ENCODE data around the gene RBCK1.

Gene RBCK1

GRCh38 chr20:396619-397431, 11.3 kb upstream of the RBCK1 start:
- CTCF ChIA-PET: interaction anchor here (0.5 to 1.3 kb wide), 3 partner anchors 14 to 42 kb away, joined by 3 to 6 read pairs (median 4); no protein-coding TSS in a partner anchor
- TF ChIP-seq CTCF (IDR thresholded peaks at IDR 0.05; ENCODE audit: insufficient read depth, low read length, missing control alignments): no peak
- POLR2A ChIA-PET: interaction anchor here (1.1 to 1.3 kb wide), 2 partner anchors 11 to 15 kb away, joined by 4 read pairs; no protein-coding TSS in a partner anchor

GRCh38 chr20:397432-398237, 10.5 kb upstream of the RBCK1 start:
- DNase-seq (ENCODE audit: low read depth, low spot score): no peak
- TF ChIP-seq CTCF (IDR thresholded peaks at IDR 0.05; ENCODE audit: insufficient read depth, low read length, missing control alignments): no peak
- no peak overlapping the region for H3K4me3 ChIP-seq (ENCODE audit: low read depth, low read length)
- CTCF ChIA-PET: interaction anchor here (1.3 kb wide), 1 partner anchor 43 kb away, joined by 8 read pairs; no protein-coding TSS in a partner anchor
- POLR2A ChIA-PET: interaction anchor here (1.3 kb wide), 1 partner anchor 16 kb away, joined by 4 read pairs; no protein-coding TSS in a partner anchor

More at GRCh38 chr20:396619-397431, 11.3 kb upstream of the RBCK1 start:
- DNase-seq (ENCODE audit: low read depth, low spot score): no peak
- no peak overlapping the region for H3K4me3 ChIP-seq (ENCODE audit: low read depth, low read length)

- DNase-seq (ENCODE audit: low read depth, low spot score): no peak
- TF ChIP-seq CTCF (IDR thresholded peaks at IDR 0.05; ENCODE audit: insufficient read depth, low read length, missing control alignments): no peak
- CTCF ChIA-PET: interaction anchor here (1.0 to 2.3 kb wide), 4 partner anchors 8 to 45 kb away, joined by 3 to 8 read pairs (median 4); no protein-coding TSS in a partner anchor
- POLR2A ChIA-PET: interaction anchor here (1.3 kb wide), 1 partner anchor 17 kb away, joined by 4 read pairs; no protein-coding TSS in a partner anchor
- no peak overlapping the region for H3K4me3 ChIP-seq (ENCODE audit: low read depth, low read length)
These were observed 8.9 kb upstream of the RBCK1 start for GRCh38 chr20:399182-399707.

- H3K4me3 ChIP-seq (ENCODE audit: low read depth, low read length): no peak overlapping the region
- no peak for TF ChIP-seq CTCF (IDR thresholded peaks at IDR 0.05; ENCODE audit: insufficient read depth, low read length, missing control alignments)
- ChIA-PET POLR2A (interaction anchor here (0.8 kb wide), 1 partner anchor 16 kb away, joined by 3 read pairs; no protein-coding TSS in a partner anchor), CTCF (interaction anchor here (1.5 to 2.3 kb wide), 3 partner anchors 9 to 46 kb away, joined by 4 to 6 read pairs (median 5); no protein-coding TSS in a partner anchor)
- no peak for DNase-seq (ENCODE audit: low read depth, low spot score)
These were observed 8.0 kb upstream of the RBCK1 start for GRCh38 chr20:400128-400453.

GRCh38 chr20:400454-401275, 7.4 kb upstream of the RBCK1 start:
- POLR2A ChIA-PET: interaction anchor here (0.8 to 1.3 kb wide), 2 partner anchors 10 to 17 kb away, joined by 3 to 5 read pairs; no protein-coding TSS in a partner anchor
- no peak overlapping the region for H3K4me3 ChIP-seq (ENCODE audit: low read depth, low read length)
- no peak for TF ChIP-seq CTCF (IDR thresholded peaks at IDR 0.05; ENCODE audit: insufficient read depth, low read length, missing control alignments)
- CTCF ChIA-PET: interaction anchor here (1.5 to 2.3 kb wide), 3 partner anchors 10 to 47 kb away, joined by 4 to 6 read pairs (median 5); no protein-coding TSS in a partner anchor
- DNase-seq (ENCODE audit: low read depth, low spot score): no peak

Data from AG04449 (cell line).